ENCODE data around the gene HIPK3.
A peak's percentile ranks its signal among the peaks of the same experiment; 100 is the strongest.

HIPK3 gene

DNA sequence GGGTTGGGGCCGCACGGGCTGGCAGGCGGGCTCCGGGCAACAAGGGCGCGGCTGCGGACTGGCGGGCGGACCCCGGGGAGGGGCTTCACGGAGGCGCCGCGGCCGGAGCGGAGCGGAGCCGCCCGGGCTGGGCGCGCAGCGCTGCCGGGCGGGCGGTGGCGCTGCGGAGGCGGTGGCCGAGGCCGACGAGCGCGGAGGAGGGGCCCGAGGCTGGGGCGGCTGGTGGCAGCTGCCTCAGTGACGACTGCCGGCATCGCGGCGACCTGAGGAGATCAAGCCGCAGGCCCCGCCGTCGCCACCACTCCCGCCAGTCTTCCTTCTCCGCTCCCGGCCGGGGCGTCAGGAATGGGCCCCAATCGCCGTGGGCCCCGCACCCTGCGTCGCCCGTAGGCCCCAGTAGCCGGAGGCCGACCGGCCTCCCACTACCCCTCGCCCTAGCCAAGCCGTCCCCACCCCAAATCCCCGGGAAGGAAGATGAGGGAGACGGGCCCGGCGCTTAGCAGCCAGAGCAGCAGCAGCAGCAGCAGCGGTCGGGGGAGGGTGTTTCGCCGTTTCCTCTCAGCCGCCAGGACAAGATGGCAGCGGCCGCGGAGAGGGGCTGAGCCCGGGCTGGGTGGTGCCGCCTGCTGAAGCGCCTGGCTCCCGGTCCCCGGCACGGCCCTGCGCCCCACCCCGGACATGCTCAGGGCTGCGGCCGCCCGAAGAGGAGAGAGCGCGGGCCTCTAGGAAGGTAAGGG lies at the start of gene HIPK3:
HIPK3 (plus strand) TSS at position 222 of the 737 bp plus-strand sequence.
- Histone ChIP-seq H3K4me2 (ENCODE audit: low read length) (peak within 1 kb of the TSS; percentile 84), H3K9me3 (ENCODE audit: insufficient read depth, low read length) (no peaks in the 10 kb centered on the region), H2AFZ (ENCODE audit: low read depth, low read length) (peak within 1 kb of the TSS; percentile 100), H3K9ac (ENCODE audit: low read length) (peak within 1 kb of the TSS; percentile 93), H3K79me2 (ENCODE audit: low read length) (peaks cover 50% of the 10 kb centered on the region), H3K27ac (ENCODE audit: low read length) (peak within 1 kb of the TSS; percentile 73), H3K4me1 (ENCODE audit: low read length) (peaks cover 13% of the 10 kb centered on the region), H3K4me3 (ENCODE audit: low read length) (peak within 1 kb of the TSS; percentile 99), H3K27me3 (ENCODE audit: low read depth, low read length) (no peaks in the 10 kb centered on the region), H3K36me3 (replicated peaks; ENCODE audit: low read depth, low read length) (no peaks in the 10 kb centered on the region), H4K20me1 (ENCODE audit: insufficient read depth, low read length) (peaks cover 27% of the 10 kb centered on the region)
- TF ChIP-seq, protein P1, sequence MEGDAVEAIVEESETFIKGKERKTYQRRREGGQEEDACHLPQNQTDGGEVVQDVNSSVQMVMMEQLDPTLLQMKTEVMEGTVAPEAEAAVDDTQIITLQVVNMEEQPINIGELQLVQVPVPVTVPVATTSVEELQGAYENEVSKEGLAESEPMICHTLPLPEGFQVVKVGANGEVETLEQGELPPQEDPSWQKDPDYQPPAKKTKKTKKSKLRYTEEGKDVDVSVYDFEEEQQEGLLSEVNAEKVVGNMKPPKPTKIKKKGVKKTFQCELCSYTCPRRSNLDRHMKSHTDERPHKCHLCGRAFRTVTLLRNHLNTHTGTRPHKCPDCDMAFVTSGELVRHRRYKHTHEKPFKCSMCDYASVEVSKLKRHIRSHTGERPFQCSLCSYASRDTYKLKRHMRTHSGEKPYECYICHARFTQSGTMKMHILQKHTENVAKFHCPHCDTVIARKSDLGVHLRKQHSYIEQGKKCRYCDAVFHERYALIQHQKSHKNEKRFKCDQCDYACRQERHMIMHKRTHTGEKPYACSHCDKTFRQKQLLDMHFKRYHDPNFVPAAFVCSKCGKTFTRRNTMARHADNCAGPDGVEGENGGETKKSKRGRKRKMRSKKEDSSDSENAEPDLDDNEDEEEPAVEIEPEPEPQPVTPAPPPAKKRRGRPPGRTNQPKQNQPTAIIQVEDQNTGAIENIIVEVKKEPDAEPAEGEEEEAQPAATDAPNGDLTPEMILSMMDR (IDR thresholded peaks at IDR 0.05; ENCODE audit: low read depth, low read length) = no peak; the same call in 1 of the 2 replicates
- TF ChIP-seq EZH2phosphoT487 (IDR thresholded peaks at IDR 0.05; ENCODE audit: low read depth) = no peak

GRCh38 chr11:33207408-33207985 lies 49.7 kb upstream of the HIPK3 start:
- no peaks in the 10 kb centered on the region for H3K79me2 ChIP-seq (ENCODE audit: low read length)
- H3K4me3 ChIP-seq (ENCODE audit: low read length) = no peak overlapping the region
- no peak overlapping the region for H3K4me2 ChIP-seq (ENCODE audit: low read length)
- H3K9ac ChIP-seq (ENCODE audit: low read length) = no peak overlapping the region
- H3K9me3 ChIP-seq (ENCODE audit: insufficient read depth, low read length) = no peaks in the 10 kb centered on the region
- H3K27me3 ChIP-seq (ENCODE audit: low read depth, low read length) = no peaks in the 10 kb centered on the region
- no peaks in the 10 kb centered on the region for H3K36me3 ChIP-seq (replicated peaks; ENCODE audit: low read depth, low read length)
- H4K20me1 ChIP-seq (ENCODE audit: insufficient read depth, low read length) = no peaks in the 10 kb centered on the region
- TF ChIP-seq, protein P1 (IDR thresholded peaks at IDR 0.05; ENCODE audit: low read depth, low read length) = no peak
- no peak for TF ChIP-seq EZH2phosphoT487 (IDR thresholded peaks at IDR 0.05; ENCODE audit: low read depth)
- no peak overlapping the region for H2AFZ ChIP-seq (ENCODE audit: low read depth, low read length)
- H3K4me1 ChIP-seq (ENCODE audit: low read length) = no peaks in the 10 kb centered on the region
- H3K27ac ChIP-seq (ENCODE audit: low read length) = no peak overlapping the region

- H4K20me1 ChIP-seq (ENCODE audit: insufficient read depth, low read length) = no peaks in the 10 kb centered on the region
Measured at GRCh38 chr11:33208150-33208549, 49.0 kb upstream of the HIPK3 start.

GRCh38 chr11:33211153-33211552 lies 46.0 kb upstream of the HIPK3 start:
- Histone ChIP-seq H3K27ac (ENCODE audit: low read length) (no peak overlapping the region), H3K4me3 (ENCODE audit: low read length) (no peak overlapping the region), H3K9ac (ENCODE audit: low read length) (no peak overlapping the region), H4K20me1 (ENCODE audit: insufficient read depth, low read length) (no peaks in the 10 kb centered on the region), H2AFZ (ENCODE audit: low read depth, low read length) (no peak overlapping the region), H3K79me2 (ENCODE audit: low read length) (no peaks in the 10 kb centered on the region), H3K9me3 (ENCODE audit: insufficient read depth, low read length) (no peaks in the 10 kb centered on the region), H3K4me1 (ENCODE audit: low read length) (no peaks in the 10 kb centered on the region), H3K4me2 (ENCODE audit: low read length) (no peak overlapping the region), H3K27me3 (ENCODE audit: low read depth, low read length) (no peaks in the 10 kb centered on the region), H3K36me3 (replicated peaks; ENCODE audit: low read depth, low read length) (no peaks in the 10 kb centered on the region)
- TF ChIP-seq EZH2phosphoT487 (IDR thresholded peaks at IDR 0.05; ENCODE audit: low read depth) = no peak
- TF ChIP-seq, protein P1 (IDR thresholded peaks at IDR 0.05; ENCODE audit: low read depth, low read length) = no peak

More at GRCh38 chr11:33208150-33208549, 49.0 kb upstream of the HIPK3 start:
- TF ChIP-seq, protein P1 (IDR thresholded peaks at IDR 0.05; ENCODE audit: low read depth, low read length) = no peak
- no peak for TF ChIP-seq EZH2phosphoT487 (IDR thresholded peaks at IDR 0.05; ENCODE audit: low read depth)
- Histone ChIP-seq H3K27ac (ENCODE audit: low read length) (no peak overlapping the region), H3K9ac (ENCODE audit: low read length) (no peak overlapping the region), H3K4me3 (ENCODE audit: low read length) (no peak overlapping the region), H3K27me3 (ENCODE audit: low read depth, low read length) (no peaks in the 10 kb centered on the region), H3K79me2 (ENCODE audit: low read length) (no peaks in the 10 kb centered on the region), H3K36me3 (replicated peaks; ENCODE audit: low read depth, low read length) (no peaks in the 10 kb centered on the region), H3K4me1 (ENCODE audit: low read length) (no peaks in the 10 kb centered on the region), H2AFZ (ENCODE audit: low read depth, low read length) (no peak overlapping the region), H3K9me3 (ENCODE audit: insufficient read depth, low read length) (no peaks in the 10 kb centered on the region), H3K4me2 (ENCODE audit: low read length) (no peak overlapping the region)

Measured in OCI-LY3 (cell line).